GM19463 (cell line): Measurements from ENCODE around the gene PTPN21.

Source experiments
- ATAC-seq: cut with Tn5 transposase; IDR thresholded peaks from one replicate; pipeline ENCODE4 v1.9.1; 2021; ENCODE audit warnings: mild to moderate bottlenecking, moderate library complexity; ENCODE audit not compliant: unreplicated experiment

The PTPN21 gene

GRCh38 chr14:88507208-88507607 lies 47.6 kb downstream of the PTPN21 start:
- ATAC-seq = no peak

DNA sequence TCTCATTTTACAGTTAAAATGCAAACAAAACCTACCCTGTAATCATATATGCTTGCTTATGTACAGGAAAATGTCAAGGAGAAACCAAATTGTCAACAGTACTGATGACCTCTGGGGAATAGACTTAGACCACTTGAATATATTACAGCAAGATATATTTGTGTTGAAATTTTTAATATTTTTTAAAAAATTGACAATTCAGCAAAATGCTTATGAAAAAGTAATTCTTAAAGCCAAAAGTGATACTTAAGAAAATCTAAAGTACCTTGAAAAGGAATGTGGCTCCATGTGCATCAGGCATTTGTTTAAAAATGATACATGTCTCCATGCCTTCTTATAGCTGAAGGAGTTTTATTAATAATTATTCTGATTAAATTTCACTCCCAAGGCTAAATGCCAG lies 49.2 kb downstream of the PTPN21 start:
- no peak for ATAC-seq

GRCh38 chr14:88504602-88505001 lies 50.2 kb downstream of the PTPN21 start:
- no peak for ATAC-seq

DNA sequence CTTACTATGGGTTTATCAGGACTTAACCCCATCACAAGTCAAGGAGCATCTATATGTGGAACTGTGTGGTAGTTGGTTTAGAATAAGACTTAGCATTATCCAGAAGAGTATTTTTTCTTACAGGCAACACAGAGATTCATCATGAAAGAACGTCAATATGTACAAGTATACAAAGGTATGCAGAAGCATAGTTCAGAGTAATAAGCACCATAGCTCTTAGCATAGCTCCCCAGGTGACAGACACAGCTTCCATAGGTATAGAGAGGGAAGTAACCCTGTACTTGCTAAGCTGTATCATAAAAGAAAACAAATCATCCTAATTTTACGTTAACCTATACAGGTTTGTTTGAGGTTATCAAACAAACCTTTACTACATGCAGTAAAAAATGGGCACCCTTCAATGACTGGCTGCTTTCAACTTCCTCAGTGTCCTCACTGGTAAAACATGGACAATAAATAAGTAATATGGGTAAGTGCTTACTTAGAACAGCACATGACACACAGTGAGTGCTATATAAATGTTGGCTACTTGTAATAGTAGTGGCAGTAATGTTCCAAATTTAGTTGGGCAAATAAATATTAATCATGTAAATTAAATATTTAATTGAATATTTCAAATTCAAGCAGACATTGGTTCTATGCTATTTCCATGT lies 50.9 kb downstream of the PTPN21 start:
- ATAC-seq = no peak

DNA sequence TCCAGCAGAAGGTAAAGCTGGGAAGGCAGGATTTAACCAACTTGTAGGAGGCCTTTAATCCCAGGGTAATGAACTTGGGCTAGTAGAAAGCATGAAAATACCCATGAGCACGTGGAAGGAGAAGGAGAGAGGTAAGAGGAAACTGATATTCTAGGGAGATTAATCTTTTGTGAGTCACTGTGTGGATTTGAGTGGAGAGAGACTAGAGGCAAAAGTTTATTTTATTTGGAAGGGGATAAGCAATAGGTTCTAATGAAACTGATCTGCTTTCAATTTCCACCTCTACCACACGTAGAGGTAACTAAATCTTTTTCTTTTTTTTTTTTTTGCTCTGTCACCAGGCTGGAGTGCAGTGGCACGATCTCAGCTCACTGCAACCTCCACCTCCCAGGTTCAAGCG lies 52.1 kb downstream of the PTPN21 start:
- ATAC-seq = no peak

DNA sequence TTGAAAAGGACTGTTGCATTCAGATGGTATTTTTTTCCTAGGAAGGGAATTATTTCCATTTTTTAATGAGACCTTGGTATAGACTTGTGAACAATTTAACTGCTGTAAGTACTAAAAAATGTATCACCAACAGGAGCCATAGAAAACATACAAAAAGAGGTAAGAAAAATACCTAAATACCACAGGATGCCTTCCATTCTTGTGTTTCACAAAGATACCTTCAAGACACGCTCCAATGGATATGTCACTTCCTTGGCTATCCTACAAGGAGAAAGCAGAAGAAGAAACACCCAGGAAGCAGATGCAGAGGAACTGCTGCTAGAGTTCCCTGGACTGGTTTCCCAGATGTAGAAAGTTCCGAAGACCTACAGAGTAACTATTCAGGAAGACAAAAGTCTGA lies 54.2 kb downstream of the PTPN21 start:
- ATAC-seq = no peak

DNA sequence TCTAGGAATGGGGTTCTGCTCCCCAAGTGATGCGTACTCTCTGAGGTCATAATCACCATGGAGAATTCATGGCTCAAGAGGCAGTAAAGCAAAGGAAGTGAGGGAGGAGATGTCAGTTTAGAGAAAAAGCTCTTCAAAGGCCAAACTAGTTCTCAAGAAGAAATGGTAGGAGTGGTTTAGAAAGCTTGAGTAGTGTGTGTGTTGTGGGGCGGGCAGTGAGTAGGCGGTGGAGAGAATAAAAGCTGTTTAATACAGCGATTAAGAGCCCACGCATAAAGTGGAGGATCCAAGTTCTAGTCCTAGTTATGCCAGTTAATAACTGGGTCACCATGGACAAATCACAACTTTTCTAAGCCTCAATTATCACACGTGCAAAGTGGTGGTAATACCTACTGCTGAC lies 55.6 kb downstream of the PTPN21 start:
- no peak for ATAC-seq

- no peak for ATAC-seq
Observed at GRCh38 chr14:88496414-88496813, 58.4 kb downstream of the PTPN21 start.

DNA sequence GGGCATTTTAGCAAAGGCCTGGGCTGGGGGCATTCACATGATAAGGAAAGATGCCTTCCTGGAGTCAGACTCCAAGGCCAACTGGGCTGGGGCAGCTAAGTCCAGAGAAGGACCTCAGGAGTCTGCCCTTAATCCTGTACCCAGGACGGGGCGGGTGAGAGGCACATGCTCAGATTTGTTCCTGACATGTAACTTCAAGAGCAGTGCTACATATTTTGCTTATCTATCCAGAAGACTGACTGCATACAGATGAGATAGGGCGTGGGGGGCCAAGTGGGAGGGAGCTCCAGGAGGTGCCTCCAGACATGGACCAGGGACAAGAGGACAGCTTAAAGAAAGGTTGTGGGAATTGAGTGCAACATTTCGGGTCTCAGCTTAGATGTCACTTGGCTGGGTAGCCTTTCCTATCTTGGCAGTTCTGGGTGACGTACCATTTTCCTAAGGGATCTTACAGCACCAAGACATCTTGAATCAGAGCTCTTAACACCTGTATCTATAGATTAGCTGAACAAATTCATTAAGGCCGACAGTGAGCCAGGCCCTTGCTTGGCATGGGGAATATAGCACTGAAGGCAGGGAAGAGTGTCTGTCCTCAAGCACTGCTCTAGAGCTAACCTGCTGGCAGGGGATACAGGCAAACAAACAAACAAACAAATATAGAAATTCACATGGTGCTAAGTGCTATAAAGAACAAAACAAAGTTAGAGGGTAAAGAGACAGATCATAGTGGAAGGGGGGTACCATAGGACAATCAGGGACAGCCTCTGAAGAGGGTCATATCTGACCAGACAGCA lies 61.2 kb downstream of the PTPN21 start:
- ATAC-seq = no peak

DNA sequence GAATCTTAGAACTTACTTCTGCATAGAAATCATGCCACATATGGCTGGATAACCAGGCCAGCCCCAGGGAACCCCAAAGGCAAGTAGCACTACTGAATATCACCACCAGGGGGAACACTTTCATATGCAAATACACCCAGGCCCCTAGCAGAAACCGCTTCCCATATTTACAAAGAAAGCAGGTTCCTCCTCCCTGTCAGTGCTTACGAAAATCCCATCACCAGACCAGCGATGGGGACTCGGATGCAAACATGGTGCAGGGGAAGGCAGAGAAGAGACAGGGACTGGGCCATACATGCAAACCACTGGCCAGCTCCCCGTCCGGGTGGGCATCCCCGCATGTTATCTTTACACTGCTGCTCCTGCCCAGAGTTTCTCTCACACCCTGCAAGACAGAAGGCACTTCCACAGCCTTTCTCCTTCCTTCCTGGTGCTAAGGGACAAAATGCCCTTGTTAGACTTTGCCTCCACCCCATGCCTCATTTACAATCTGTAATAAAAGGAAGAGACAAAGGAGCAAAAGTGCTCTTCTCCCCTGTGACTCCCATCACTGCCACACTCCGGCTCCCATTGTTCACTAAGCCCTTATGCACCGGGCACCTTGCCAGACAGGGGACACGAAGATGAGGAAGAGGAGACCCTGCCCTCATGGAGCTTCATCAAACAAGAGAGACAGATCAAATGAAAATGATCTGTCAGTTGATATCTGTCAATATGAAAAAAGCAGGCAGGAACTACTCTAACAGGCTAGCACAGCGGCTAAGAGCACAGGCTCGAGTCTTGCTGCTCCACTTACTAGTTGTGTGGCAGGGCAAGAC lies 62.3 kb downstream of the PTPN21 start:
- peak; percentile 84 for ATAC-seq

- no peak for ATAC-seq
Observed at GRCh38 chr14:88490168-88490567, 64.6 kb downstream of the PTPN21 start.

DNA sequence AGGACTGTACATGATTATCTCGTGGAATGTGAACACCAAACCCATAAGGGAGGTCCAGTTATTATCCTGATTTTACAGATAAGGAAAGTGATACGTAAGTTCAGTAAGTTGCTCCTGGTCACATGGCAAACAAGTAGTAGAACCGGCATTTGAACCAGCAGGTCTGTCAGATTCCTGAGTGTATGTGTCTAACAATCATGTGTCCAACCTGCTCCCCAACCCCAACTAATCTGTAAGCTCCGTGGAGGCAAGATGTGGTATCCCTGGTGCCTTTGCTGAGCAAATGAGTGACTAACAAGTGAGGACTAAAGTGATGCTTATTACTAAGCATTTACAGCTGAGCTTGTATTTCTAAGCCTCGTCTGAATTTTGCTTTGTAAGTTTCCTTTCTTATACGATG lies 65.9 kb downstream of the PTPN21 start:
- ATAC-seq = no peak

DNA sequence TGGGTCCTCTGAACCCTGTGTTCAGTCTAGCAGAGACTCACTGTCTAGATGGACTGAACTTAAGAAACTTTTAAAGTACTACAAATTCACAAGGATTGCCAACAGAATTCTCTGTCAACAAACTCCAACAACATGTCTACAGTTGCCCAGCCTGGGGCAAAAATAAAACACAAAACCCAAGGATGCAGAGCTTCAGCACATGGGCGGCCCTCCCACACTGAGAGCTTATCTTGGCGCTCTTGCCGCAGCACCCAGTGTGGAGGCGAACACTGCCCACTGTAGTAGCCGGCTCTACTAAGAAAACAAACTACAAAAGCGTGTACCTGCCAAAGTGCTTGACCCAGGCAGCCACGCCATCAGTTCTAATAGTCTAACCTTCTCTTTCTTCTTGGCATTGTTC lies 66.7 kb downstream of the PTPN21 start:
- no peak for ATAC-seq

DNA sequence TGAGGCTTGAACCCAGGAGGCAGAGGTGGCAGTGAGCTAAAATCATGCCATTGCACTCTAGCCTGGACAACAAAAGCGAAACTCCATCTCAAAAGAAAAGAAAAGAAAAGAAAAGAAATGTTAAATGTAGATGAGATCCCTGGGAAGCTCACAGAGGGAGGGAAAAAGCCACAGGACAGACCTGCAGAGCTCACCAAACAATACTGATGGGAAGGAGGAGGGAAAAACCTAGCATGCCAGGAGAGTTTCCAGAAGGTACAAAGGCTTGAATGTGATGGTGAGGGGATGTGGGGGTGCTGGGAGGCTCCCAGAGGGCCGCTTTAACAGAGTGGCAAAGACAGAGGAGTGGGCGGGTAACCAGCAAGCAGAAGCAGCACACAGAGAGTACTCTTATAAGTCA lies 72.3 kb downstream of the PTPN21 start:
- ATAC-seq = no peak

DNA sequence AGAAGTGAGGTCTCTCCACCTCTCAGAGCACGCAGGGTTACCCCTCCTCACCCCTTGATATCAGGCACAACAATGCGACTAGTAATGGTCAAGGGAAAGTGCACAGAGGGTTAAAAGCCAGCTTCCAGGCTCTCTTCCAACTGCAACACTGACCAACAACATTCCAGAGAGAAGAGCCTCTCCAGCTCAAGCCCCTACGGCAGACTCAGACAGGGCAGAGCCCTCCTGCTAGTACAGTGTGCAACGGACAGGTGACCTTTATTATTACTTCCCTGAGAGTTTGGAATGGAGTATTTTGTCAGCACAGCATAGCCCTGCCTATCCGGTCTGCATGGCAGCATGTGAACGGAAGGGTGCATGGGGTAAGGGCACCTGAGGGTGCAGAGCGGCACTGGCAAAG lies 73.0 kb downstream of the PTPN21 start:
- no peak for ATAC-seq

GRCh38 chr14:88481059-88481458 lies 73.7 kb downstream of the PTPN21 start:
- ATAC-seq = no peak

- no peak for ATAC-seq
Observed at GRCh38 chr14:88479574-88479987, 75.2 kb downstream of the PTPN21 start.

DNA sequence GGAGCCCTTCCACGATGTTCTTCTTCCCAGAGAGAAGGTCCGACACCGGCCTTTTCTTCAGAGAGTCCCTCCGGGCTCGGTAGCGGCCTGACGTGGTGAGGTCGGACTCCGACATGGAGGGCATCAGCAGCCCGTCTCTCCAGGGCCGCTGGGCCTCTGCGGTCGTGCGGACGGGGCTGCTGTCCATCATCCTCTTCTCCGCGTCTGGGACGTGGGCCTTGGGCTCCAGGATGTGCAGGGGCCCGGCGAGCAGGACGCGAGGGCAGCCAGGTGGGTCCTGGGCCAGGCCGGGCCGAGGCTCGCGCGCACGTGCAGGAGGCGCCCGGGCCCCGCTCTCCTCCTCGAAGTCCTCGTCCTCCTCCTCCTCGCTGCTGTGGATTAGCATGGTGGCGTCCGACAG lies 75.9 kb downstream of the PTPN21 start:
- no peak for ATAC-seq

DNA sequence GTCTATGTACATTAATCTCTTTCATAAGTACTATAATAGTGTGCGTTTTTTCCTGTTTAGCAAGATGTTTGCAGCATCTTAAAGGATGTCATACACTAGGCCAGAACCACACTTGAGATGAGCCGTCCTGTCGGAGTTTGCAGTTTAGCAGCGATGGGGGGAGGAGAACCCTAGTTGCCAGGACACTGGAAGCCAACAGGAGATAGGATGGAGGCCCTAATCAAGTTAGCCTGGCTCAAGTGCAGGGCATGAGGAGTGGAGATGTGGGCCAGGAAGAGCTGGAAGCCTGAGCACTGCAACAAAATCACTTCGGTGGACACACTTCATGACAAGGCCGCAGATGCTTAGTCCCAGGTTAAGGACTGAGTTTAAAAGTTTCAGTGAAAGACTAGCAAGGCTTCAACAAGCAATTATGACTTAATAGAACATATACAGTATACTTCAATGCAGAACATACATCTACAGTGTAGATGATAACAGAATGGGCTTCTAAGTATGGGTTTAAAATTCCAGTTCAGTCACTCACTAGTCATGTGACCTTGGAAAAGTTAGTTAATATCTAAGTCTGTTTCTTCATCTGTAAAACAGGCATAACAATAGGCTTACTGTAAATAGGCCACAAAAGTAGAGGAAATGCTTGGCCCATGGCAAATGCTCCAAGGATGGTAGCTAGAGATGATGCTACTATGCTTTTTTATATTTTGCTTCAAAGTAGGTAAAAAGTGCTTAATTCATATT lies 77.1 kb downstream of the PTPN21 start:
- ATAC-seq = no peak

DNA sequence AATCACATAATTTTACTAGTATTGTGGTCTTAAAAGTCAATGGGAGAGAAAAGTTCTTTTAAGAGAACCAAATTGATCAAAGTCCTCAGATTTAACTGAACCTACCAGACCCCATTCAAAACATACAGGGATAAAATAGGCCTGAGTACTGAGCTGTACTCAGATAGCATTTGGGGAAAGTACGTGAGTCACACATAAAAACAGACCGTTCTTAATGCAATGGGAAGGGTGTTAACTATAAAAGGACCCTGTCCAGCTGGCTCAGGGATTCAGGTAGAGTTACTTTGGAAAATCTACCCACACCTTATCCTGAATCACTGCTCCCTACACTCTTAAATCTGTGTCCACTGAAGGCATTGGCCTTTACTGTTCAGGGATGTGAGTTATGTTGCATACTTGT lies 78.0 kb downstream of the PTPN21 start:
- no peak for ATAC-seq

DNA sequence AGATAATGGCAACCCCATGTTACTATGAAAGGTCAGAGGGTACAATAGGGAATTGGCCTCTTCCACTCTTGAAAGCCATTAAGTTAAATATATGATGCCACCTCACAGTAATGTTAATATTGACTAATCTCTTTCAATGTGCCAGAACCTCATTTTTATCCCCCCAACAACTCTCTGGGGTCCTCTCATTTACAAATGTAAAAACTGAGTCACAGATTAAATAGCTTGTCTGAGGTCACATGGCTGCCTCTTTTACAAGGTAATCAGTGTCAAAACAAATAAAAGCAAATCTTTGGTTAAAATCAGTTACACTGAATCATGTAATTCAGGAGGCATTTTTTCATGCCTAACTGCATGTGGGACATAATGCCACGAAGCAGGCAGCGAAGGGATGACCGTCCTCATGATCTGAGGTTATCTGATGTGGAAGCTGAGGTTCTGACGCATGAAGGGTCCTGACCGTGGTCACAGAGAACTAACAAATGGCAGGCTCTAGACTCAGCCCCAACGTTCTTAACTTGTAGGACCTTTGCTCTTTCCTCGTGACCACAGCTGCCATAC lies 78.5 kb downstream of the PTPN21 start:
- no peak for ATAC-seq
